Fibroblast of the conjunctiva (primary cell): ENCODE measurements around the gene CRIP1.

ENCODE experiments used
- DNase-seq: peaks from one replicate; pipeline ENCODE4 v3.0.0-alpha.2; 2010; ENCODE audit warnings: low read depth

The CRIP1 gene, protein sequence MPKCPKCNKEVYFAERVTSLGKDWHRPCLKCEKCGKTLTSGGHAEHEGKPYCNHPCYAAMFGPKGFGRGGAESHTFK

DNA sequence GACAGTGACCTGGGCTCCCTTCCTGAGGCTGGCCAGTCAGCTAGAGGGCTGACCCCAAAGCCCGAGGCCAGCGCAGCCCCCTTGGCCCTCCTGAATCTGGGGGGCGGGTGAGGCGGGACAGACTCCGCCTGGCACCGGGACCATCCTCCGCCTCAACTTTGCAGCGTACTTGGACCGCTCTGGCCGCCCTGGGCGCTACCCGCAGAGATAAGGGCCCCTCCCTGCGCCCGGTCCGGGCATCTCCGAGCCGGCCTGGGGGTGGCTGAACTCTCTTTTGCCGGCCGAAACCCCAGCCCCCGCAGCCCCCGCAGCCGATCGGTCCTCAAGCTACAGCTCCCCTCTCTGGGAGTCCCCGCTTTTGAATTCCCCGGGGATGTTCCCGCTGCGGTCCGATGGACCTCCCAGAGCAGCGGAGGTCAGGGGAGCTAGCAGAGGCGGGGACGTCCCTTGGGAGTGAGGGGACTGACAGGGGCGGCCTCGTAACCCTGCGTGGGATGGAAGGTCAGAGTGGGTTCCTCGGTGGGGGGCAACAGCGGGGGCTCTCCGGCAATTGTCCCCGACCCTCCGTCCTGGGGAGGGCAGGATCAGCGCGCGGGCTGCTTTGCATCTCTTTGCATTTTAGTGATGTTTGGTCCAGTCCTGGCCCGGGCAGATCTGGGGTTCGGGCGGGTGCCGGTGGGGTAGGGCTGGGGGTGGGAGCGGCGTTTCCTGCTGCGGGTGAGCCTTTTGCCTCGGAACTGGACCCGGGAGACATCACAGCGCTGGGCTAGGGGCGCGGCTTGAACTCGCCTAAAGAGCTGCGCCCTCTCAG lies at the start of gene CRIP1:
TSS of gene CRIP1 (plus strand) at position 724 of the 811 bp plus-strand sequence. CDS start 374 bp downstream, outside the sequence.
- DNase-seq = no peak

DNA sequence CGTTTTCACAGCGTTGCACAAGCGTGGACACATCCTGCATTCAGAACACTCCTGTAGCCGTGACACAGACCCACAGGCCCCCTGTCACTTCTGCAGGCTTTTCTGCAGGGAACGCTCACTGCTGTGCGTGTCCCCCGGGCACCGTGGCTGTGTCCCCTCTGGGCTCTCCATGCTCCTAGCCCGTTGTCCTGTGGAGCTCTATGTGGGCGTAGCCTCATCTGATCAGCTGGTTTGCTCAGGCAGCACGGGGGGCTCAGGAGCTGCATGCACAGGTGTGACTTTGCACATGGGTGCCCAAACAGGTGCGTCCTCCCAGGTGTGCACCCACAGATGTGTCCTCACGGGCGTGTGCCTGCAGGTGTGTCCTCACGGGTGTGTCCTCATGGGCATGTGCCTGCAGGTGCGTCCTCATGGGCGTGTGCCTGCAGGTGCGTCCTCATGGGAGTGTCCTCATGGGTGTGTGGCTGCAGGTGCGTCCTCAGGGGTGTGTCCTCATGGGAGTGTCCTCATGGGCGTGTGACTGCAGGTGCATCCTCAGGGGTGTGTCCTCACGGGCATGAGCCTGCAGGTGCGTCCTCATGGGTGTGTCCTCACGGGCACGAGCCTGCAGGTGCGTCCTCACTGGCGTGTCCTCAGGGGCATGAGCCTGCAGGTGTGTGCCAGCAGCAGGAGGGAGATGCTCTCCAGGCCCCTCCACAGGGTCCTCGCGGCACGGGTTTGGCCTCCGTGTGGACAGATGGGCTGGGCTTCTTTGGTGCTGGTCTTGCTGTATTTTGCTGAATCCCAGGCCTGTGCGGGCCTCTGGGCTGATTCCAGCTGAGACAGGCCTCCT lies 49.6 kb upstream of the CRIP1 start:
- no peak for DNase-seq

DNA sequence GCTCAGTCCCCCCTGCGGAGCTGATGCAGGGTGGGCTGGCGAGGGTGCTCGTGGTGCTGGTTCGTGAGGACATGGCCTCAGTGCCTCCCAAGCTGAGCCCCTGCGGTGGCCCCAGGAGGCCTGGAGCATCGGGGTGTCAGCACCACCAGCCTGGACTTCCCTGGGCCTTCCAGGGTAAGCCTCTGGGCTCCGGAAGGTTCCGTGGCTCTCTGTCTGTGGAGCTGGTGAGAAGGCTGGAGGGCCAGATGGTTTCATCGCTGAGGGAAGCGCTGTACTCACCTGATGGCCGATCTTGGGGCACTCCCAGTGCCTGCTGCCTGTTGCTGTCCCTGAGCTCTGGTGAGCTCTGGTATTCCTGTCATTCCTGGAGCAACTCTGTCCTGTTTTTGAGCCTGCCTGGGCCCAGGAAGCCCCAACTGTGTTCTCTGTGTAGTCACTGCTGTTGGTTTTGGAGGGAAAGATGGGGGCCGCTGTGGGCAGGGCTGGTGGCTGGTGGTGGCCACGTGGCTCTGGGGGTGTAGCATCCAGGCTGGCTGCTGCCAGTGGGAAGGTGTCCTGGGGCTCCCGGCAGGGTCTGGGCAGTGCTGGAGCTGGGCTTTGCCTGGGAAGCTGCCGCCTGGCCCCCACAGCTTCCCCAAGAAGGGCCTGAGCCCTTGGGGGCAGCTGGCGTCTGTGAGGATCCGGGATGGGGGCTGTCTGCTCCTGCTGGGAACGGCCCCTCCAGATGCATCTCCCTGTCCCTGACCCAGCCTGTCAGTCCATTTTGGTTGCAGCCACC lies 48.8 kb upstream of the CRIP1 start:
- DNase-seq = no peak

DNA sequence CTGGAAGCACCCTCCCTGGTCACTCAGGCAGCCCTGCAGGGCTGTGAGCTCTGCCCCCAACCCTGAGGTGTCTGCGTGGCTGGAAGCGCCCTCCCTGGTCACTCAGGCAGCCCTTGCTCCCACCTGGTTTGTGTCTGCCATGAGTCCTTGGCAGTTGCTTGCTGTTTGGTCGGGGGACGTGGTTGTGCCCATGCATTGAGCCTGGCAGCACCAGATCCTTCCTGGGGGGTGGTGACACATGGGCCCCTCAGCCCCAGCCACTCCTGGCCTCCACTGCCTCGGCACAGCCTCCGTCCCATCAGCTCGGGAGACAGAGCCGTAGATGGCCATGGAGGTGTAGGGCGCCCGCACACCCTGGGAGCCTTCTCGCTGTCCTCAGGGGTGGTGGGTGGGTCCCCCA lies 47.5 kb upstream of the CRIP1 start:
- DNase-seq = no peak

DNA sequence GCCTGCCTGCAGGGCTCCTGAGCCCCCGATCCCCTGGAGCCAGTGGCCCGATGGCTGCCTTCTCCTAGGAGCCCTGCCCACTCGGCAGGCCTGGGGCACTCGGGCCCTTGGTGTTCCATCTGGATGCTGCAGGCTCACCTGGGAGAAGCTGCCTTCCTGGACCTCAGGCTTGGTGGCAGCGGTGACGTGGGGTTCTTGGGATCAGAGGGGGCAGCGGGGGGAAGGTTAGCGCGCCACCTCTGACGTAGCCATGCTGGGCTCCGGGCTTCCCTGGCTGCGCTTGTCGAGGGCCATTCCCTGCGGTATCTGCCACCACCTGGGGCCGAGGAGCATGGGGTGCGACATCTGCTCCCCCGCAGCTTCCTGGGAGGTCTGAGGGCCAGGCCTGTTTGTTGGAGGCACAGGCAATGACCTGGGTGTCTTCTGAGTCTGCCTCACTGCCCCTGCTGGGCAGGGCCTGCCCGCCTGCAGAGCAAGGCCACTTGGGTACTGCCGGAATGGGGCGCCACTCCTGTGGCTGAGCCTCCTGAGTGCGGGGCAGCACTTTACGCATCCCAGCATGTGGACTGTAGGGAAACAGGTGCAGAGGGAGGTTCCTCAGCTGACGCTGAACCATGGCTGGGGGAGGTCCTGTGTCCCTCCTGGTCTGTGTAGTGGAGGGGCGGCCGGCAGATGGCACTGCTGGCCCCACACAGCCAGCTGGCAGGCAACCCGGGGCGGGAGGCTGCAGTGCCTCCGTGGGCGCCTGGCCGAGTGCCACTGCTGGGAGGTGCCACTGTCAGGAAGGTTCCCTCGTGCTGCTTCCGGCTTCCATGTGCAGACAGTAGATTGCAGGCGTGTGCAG lies 46.8 kb upstream of the CRIP1 start:
- no peak for DNase-seq

DNA sequence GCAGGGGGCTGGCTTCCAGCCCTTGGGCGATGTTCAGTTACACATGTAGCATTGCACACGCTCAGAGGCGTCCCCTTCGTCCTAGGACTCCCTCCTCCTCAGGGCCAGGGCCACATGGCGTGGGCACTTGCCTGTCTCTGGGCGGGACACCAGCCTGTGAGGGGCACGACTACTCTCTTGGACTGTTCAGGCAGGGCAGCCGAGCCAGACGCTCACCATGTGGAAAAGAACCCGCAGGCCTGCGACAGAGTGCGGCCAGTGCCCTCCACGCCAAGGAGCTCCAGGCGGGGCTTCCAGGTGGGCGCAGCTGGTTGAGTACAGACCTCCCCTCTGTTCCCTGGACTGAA lies 46.2 kb upstream of the CRIP1 start:
- DNase-seq = no peak

DNA sequence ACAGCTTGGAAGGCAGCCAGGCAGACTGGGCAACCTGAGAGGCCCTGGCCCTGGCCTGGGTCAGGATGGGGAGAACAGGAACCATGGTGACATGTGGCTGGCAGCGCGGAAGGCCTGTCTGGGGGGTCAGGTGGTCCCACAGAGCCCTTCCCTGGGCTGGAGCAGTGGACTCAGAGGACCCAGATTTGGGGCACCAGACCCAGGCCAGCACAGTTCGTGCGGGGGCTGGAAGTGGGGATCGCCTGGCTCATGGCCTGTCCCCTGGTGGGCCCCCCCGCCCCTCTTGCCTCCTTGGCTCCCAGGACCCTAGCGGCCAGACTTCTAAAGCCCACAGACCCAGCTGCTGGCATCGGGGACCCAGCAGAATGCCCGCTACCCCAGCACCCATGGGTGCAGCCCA lies 45.7 kb upstream of the CRIP1 start:
- DNase-seq = no peak

DNA sequence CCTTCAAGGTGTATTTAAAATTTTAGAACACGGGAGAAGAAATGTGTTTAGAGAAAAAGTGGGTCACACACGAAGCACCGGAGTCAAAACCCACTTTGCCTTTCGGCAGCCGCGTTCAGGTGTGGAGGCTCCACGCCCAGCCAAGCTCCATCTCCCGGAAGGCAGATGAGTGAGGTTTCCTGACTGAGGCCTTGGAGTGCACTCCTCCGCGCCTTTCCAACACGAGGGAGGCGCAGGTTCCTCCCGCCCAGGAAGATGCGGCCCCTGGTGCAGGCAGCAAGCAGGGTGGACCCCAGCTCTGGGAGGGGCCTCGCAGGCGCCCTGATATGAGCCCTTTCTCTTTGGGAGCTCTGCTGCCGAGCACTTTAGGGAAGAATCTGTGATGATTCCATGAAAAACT lies 44.6 kb upstream of the CRIP1 start:
- DNase-seq = no peak

DNA sequence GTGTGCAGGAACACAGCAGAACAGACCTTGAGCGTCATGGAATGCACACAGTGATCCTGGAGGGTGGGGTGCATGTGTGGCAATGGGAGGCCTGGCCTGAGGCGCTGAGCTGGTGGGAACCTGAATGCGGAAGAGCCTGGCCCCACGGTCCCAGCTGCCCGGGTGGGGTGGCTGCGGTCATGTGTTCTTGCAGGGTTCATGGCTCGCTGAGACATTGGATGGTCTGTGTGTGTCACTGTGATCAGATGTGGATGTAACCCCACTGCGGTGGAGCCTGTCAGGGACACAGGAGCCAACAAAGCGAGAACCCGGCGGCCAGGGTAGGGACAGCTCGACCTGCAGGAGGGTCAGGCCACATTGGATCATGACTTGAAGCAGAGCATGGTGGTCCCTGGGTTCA lies 43.9 kb upstream of the CRIP1 start:
- no peak for DNase-seq

DNA sequence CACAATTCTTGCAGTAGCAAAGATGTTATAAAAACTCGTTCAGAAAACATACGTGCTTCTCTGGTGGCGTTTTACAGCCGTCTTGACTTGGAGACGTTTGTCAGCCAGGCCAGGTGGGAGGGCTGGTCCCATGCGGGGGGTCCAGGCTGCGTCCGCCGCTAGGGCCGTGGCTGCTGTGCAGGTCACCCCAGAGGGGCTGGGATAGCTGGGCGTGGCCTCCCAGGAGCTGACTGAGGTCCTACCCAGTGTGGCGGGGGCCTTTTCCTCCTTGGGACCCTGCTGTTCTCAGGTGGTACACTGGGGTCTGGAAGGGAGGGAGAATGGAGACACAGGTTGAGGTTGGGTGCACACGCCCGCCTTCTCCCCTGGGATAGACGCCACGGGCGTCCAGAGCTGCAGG lies 41.8 kb upstream of the CRIP1 start:
- no peak for DNase-seq

DNA sequence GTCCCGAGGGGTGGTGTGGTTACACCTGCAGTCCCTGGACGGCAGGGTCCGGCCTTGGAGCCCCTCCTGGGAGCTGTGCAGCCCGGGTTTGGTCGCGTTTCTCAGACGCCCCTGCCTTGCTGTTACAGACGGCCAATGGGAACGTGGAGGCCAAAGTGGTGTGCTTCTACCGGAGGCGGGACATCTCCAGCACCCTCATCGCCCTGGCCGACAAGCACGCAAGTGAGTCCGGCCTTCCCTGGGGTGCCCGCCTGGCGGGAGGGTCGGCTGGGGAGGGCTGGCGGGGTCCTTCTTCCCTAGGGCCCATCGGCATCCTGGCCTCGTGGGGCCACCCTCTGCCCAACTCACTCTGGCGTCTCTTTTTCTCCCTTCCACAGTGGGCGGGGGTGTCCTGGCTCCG lies 41.4 kb upstream of the CRIP1 start:
- no peak for DNase-seq

DNA sequence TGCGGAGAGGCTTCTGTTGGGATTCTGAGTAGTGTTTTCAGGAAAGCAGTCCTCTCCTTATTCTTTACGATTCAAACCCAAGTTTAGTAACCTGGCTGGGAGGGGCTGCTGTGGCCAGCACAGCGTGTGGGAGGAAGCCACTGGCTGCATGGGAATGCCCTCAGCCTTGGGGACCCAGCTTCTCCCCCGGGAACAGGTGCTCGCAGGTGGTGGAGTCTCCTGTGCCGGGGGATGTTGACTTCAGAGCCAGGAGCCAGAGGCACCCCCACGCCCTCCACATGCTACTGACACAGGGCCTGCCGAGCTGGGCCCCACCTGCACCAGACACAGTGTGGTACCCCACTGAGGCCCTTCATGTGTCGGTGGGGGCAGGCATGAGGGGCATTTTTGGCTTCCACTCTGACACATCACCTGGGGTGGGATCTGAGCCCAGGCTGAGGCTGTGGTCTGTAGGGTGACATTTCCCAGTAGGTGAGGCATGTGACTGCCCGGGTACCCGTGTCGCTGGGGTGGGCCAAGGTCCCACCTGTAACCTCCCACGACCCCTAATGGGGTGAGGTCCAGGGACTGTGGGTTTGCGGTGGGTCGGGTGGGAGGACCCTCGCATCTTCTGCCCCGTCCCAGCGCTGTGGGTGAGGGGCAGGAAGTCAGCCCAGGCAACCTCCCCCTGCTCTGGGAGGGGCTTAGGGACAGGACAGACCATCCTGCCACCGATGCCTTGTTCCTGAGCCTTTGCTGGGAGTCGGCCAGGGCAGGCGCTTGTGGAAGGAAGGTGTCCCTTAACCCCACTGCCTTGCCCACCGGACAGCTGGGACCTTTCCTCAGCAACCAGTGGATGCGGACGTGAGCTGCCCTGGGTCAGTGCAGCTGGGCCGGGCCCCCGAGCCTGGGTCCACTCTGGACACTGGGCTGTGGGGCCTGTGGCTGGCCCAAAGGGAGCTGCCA lies 40.5 kb upstream of the CRIP1 start:
- no peak for DNase-seq

DNA sequence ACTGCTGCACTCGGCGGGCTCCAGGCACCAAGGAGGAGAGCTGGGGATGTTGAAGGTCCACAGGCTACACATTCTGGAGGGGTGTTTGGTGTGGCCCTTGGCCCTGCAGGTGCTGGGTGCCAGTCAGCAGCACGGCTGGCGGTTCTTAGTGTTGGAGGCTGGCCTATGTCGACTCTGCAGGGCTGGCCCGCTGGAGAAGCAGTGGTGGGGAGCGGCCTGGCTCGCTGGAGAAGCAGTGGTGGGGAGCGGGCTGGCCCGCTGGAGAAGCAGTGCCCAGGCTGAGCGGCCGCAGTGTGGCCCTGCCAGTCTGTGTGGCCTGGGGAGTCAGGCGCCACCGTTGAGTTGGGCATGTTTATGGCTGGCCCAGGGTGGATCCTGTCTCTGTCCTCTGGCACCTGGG lies 39.7 kb upstream of the CRIP1 start:
- no peak for DNase-seq

DNA sequence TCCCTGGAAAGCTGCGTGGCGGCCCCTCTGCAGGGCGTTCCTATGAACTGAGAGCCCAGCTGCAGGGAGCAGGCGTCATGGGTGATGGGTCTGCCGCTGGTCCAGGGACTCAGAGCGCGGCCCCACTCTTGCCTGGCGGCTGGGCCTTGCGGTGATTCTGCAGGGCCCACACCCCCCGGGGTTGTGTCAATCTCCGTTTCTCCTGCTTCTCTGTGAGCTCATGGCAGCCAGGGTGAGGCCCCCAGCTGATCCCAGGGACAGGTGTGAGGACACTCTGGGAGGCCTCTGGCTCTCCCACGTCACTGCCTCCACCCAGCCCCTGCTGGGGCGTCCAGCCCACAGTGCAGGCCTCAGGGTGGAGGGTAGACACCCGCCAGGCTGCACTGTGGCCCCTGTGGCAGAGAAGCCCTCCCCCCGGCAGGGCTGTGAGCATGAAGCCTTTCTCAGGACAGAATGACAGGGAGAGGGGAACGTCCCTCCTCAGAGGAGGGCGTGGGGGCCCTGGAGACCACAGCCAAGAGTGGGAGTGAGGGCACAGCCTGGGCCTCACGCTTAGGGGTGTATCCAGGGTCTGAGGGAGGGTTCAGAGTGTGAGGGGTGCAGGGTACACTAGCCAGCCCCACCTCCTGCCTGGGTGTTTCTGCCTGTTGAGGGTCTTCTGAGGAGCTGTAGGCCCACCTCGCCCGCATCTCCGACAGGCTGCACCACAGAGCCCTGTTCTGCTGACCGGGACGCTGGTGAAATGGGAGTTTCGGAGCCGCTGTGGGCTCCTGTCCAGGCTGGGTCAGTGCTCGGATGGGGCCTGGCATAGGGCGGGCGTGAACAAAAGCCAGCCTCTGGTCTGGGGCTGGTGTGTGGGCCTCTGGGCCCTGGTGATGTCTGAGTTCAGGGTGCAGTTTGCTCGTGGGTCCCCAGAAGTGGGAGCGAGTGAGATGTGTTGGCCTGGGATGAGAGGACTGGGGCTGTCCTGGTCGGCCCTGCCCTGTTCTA lies 38.7 kb upstream of the CRIP1 start:
- DNase-seq = no peak

DNA sequence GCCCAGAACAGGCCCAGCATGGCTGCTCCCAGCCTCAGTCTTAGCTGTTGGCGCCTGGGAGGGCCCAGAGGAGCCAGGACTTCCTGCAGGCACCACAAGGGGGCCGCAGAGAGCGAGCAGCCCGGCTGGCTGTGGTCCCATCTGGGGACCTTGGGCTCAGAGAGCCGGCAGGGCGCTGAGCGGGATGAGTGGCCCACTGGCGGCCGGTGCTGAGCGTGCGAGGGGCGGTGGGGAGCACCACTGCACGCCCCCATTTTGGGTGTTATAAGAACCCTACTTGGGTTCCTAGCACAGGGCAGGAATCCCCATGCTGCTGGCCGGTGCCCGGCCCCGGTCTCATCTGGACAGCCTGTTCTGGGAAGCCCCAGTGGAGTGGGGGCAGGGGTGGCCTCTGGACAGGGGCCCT lies 38.0 kb upstream of the CRIP1 start:
- DNase-seq = peak; percentile 8

DNA sequence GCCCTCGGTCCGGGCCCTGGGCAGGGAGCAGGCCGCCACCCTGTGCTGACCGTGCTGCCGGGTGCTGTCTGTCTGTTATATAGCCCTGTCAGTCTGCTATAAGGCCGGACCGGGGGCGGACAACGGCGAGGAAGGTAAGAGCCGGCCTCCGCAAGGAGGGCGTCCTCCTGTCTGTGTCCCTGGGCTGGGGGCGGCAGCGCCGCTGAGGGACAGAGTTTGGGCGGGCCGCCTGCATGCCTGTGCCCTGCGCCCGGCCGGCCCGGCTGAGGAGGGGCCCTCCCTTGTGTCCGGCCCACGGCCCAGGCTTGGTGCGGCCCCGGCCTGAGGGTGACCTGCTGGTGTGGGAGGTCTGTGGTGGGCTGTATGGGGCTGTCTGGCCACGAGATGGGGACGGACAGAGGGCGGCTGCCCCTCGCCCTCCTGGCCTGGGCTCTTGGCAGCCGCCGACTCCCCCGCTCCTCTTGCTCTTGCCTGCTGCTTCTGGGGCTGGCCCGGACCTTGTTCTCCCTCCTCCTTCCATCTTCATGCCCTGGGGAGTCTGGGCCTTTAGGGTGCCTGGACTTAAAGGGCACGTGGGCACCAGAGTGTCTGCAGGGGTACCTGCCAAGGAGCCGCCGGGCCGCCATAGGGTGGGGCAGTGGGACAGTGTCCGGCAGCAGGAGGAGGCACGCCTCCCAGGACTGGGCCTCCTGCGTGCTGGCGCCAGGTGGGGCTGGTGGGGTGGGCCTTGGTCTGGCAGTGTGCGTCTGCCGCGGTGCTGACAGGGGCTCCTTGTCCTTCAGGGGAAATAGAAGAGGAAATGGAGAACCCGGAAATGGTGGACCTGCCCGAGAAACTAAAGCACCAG lies 37.2 kb upstream of the CRIP1 start:
- no peak for DNase-seq

DNA sequence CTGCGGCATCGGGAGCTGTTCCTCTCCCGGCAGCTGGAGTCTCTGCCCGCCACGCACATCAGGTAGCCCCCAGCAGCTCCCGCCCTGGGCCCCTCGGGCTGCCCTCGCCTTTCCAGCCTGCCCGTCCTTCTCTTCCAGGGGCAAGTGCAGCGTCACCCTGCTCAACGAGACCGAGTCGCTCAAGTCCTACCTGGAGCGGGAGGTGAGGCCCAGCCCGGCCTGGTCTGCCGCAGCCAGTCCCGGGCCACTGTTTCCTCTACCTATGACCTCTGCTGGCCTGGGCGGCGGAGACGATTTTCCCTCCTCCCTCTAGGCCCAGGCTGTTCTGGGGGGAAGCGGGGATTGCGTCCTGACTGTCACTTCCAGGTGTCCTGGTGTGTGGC lies 36.6 kb upstream of the CRIP1 start:
- DNase-seq = no peak
